Mesodermal cell (in vitro differentiated cells): ENCODE measurements around the gene SRPK3.
"Not testable (repeated sequence)": the region's sequence is repeated elsewhere in the genome, so short reads cannot be mapped to it uniquely, and the experiment has no call there.

Source experiments
- H3K27ac ChIP-seq: 2 replicates; pipeline ENCODE4 v1.7.0; 2013; ENCODE audit warnings: mild to moderate bottlenecking, low read depth, low read length, moderate library complexity; ENCODE audit not compliant: severe bottlenecking
- H3K36me3 ChIP-seq: 2 replicates; pipeline ENCODE4 v1.7.1; 2013; ENCODE audit warnings: mild to moderate bottlenecking, low read length, moderate library complexity; ENCODE audit not compliant: control insufficient read depth, insufficient read depth
- H3K4me1 ChIP-seq: one replicate; pipeline ENCODE4 v1.7.1; 2013; ENCODE audit warnings: mild to moderate bottlenecking, low read length; ENCODE audit not compliant: insufficient read depth, control insufficient read depth, poor library complexity, severe bottlenecking
- H3K4me3 ChIP-seq: 2 replicates; pipeline ENCODE4 v1.7.0; 2013; ENCODE audit warnings: low read length, control low read depth, mild to moderate bottlenecking; ENCODE audit not compliant: insufficient read depth, poor library complexity, severe bottlenecking; ENCODE audit errors: extremely low read depth
- H3K9me3 ChIP-seq: 2 replicates; pipeline ENCODE4 v1.7.1; 2013; ENCODE audit warnings: mild to moderate bottlenecking, low read length, moderate library complexity; ENCODE audit not compliant: control insufficient read depth
- WGBS, 2 experiments: methylation state at CpG; one replicate each; pipeline ENCODE4 v1.1.5; 2013; ENCODE audit warnings: missing lambda C conversion rate in 2 of 2; ENCODE audit not compliant: insufficient coverage in 2 of 2; 5-methylcytosine and 5-hydroxymethylcytosine counted together

The SRPK3 gene

GRCh38 chrX:153739754-153740486 lies 40.9 kb upstream of the SRPK3 start:
- Histone ChIP-seq H3K4me1 (no peaks in the 10 kb centered on the region), H3K36me3 (no peaks in the 10 kb centered on the region), H3K9me3 (no peaks in the 10 kb centered on the region), H3K4me3 (no peak overlapping the region), H3K27ac (no peak overlapping the region)
- WGBS, 2 experiments = 94 to 98% methylated on average over 10 of the region's 29 CpGs

DNA sequence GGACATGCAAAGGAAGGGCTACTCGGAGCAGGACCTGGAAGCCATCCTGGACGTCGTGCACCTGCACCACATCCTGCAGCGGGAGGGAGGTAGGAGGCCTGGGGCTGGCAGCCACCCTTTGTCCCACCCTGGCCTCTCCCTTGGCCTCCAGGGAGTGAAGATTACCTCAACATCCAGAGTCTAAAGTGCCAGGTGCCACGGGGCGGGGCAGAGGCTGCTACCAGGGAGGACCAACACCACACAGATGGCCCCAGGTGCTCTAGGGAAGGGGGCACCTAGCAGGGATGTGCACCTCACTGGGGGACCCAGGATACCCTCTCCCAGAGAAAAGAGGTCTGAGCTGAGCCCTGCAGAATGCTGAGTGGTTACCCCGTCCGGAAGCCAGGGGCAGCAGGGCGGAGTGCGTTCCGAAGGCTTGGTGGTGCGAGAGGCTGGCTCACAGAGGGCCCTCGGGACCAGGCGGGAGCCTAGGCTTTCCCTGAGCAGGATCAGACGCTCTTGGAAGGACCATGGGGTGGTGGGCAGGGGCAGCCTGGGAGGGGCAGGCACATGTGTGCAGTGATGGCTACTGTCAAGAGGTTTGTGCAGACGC lies 40.1 kb upstream of the SRPK3 start:
- Histone ChIP-seq H3K36me3 (no peaks in the 10 kb centered on the region), H3K9me3 (no peaks in the 10 kb centered on the region), H3K27ac (no peak overlapping the region), H3K4me3 (no peak overlapping the region), H3K4me1 (no peaks in the 10 kb centered on the region)
- 95 to 100% methylated on average over 4 to 8 of the region's 16 CpGs for WGBS, 2 experiments

DNA sequence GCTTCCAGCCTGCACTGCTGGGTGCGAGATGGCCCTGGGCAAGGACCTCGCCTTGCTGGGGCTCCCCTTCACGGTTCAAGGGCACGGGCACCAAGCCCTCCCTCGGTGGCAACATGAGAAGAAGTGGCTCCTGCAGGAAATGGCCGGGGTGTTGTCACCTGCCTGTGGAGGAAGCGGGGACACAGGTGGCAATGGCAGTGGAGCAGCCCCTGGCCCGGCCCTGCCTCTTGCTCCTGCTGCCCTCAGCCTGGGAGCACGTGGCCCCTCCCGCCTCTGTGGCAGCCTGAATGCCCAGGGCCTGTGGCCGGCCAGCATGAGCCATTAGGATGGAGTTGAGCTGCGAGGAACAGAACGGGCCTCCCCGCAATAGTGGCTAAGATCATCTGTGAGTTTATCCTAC lies 39.4 kb upstream of the SRPK3 start:
- Histone ChIP-seq H3K4me3 (no peak overlapping the region), H3K36me3 (no peaks in the 10 kb centered on the region), H3K9me3 (no peaks in the 10 kb centered on the region), H3K4me1 (no peaks in the 10 kb centered on the region), H3K27ac (no peak overlapping the region)
- 87 to 88% methylated on average over 3 of the region's 14 CpGs for WGBS, 2 experiments

DNA sequence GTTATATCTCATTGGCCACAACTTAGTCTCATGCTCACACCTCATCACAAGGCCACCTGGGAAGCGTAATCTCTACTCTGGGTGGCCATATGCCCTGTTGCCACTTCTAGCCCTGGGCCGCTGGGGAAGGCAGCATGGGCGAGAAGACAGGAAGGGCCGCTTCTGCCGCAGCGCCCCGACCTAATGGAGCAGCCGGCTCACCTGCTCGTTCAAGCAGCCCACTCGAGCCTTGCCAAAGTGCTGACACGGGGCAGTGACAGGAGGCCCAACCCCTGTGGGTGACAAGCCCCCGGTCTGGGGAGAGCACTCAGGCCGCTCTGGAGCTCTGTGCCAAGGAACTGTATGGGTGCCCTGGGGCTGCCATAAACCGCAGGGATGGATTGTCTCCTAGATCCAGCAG lies 38.7 kb upstream of the SRPK3 start:
- H3K9me3 ChIP-seq, H3K4me1 ChIP-seq, H3K4me3 ChIP-seq, H3K27ac ChIP-seq, H3K36me3 ChIP-seq: not testable (repeated sequence)
- WGBS, 2 experiments = 93 to 97% methylated on average over 3 to 6 of the region's 14 CpGs

- H3K36me3 ChIP-seq, H3K4me1 ChIP-seq, H3K9me3 ChIP-seq, H3K27ac ChIP-seq, H3K4me3 ChIP-seq: not testable (repeated sequence)
- WGBS, 2 experiments = 90% methylated on average over 4 of the region's 32 CpGs; no CpG with 5 or more reads in 1 of the 2 experiments
These were observed 37.9 kb upstream of the SRPK3 start for GRCh38 chrX:153742796-153743467.

DNA sequence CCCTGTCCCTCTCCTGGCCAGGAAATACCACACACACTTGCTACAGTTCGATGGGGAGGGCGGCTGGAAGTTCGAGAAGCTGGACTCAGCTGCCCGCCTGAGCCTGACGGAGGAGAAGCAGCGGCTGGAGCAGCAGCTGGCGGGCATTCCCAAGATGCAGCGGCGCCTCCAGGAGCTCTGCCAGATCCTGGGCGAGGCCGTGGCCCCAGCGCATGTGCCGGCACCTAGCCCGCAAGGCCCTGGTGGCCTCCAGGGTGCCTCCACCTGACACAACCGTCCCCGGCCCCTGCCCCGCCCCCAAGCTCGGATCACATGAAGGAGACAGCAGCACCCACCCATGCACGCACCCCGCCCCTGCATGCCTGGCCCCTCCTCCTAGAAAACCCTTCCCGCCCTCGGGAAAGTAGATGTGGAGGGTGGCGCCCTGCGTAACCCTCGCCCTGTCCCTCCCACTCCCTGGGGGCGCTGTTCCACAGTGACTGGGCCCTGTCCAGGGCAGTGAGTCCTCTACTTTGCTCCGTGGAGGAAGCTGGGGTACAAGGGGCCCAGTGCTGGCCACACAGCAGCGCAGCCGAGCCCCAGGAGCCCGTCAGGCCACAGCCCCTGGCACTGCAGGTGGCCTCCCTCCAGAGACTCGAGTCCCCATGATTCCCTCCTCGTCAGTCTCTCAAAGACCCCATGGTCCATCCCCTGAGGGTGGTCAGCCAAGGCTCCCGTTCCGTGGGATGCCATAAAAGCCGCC lies 37.2 kb upstream of the SRPK3 start:
- WGBS, 2 experiments = 33 to 55% methylated on average over 1 to 3 of the region's 35 CpGs
- not testable (repeated sequence) for H3K36me3 ChIP-seq, H3K4me3 ChIP-seq, H3K9me3 ChIP-seq, H3K27ac ChIP-seq, H3K4me1 ChIP-seq

DNA sequence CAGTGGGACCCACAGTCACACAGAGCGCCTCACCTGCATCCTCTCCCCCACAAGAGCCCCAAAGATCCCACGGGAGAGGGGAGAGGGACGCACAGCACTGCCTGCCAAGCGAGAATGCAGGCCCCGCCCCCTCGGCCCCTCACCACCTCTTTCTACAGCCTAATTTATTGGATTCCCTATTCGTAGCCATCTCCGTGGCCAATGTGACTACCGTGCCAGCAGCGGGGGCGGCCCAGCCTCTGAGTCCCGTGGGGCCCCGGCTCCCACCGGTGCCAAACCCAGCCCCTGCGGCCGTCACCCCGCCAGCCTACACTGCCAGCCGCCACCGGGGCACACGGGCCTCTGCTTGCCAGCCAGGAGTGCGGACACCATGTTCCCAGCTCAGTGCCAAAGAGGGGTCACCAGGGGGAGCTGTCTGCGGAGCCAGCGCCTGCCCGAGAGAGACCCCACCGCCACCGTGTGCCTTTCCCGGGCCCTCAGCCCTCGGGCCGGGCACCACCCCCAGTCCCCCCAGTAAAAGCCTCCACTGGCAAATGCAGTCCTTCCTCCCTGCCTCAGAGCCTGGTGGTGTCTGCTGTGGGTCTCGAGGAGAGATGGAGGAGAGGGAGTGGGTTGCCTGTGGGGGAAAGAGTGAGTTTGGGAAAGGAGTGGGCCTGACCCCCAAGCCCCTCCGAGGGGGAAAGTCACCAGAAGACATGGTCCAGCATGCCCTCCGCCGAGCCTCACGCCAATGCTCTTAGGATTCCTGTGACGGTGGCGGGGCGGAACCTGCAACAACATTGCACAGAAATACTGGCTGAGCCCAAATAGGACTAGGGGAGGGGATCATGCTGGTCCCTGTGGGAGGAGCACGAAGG lies 36.4 kb upstream of the SRPK3 start:
- Histone ChIP-seq H3K4me1 (no peaks in the 10 kb centered on the region), H3K27ac (no peak overlapping the region), H3K36me3 (no peaks in the 10 kb centered on the region), H3K4me3 (no peak overlapping the region), H3K9me3 (no peaks in the 10 kb centered on the region)
- 28 to 54% methylated on average over 6 to 18 of the region's 38 CpGs for WGBS, 2 experiments

DNA sequence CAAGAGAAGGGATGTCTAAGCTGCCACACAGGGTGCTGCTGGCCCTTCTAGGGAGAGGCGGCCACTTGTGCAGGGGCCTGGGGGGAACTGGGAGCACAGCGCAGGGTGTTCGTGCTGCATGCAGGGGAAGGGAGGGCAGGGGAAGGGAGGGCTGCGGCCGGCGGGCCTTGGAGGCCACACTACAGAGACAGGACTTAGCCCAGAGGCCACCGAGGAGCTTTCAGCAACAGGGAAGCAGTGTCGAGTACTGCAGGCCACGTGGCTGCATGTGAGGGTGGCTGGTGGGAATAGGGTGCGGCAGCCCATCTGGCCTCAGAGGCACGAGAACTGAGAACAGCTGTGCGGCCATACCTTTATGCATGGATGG lies 35.8 kb upstream of the SRPK3 start:
- not testable (repeated sequence) for H3K4me1 ChIP-seq, H3K4me3 ChIP-seq, H3K36me3 ChIP-seq, H3K9me3 ChIP-seq, H3K27ac ChIP-seq
- 85 to 100% methylated on average over 2 to 6 of the region's 12 CpGs for WGBS, 2 experiments

- Histone ChIP-seq H3K9me3 (no peaks in the 10 kb centered on the region), H3K36me3 (no peaks in the 10 kb centered on the region), H3K4me3 (no peak overlapping the region), H3K27ac (no peak overlapping the region), H3K4me1 (no peaks in the 10 kb centered on the region)
- 92 to 100% methylated on average over 2 to 3 of the region's 3 CpGs for WGBS, 2 experiments
These were observed 34.5 kb upstream of the SRPK3 start for GRCh38 chrX:153746359-153746758.

GRCh38 chrX:153746991-153747390 lies 33.9 kb upstream of the SRPK3 start:
- not testable (repeated sequence) for H3K9me3 ChIP-seq, H3K4me3 ChIP-seq, H3K27ac ChIP-seq, H3K36me3 ChIP-seq, H3K4me1 ChIP-seq
- WGBS, 2 experiments = 83 to 100% methylated on average over 1 to 2 of the region's 6 CpGs
